ENCODE results near the gene SLC36A2.

The SLC36A2 gene

DNA sequence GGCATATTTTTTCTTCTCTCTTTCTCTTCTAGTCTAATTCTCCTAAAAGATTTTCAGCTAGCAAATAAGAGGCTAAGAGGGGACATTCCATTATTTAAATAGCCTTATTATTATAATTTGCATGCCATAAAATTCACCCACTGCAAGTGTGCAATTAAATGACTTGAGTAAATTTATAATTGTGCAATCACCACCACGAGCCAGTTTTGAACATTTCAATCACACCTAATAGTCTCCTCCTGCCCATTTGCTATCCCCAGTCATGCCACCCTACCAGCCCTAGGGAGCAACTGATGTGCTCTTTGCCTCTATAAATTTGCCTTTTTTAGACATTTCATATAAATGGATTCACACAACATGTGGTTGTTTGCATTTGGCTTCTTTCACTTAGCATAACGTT lies 12.0 kb upstream of the SLC36A2 start:
- Histone ChIP-seq H3K4me3 (ENCODE audit: extremely low read depth, insufficient read depth, low read length, poor library complexity, severe bottlenecking) (no peak overlapping the region), H3K36me3 (ENCODE audit: control insufficient read depth, insufficient read depth, low read length) (no peaks in the 10 kb centered on the region), H3K4me1 (ENCODE audit: control insufficient read depth, insufficient read depth, low read length, poor library complexity, severe bottlenecking) (no peaks in the 10 kb centered on the region), H3K9me3 (ENCODE audit: control insufficient read depth, low read length) (peaks cover 3% of the 10 kb centered on the region), H3K27ac (ENCODE audit: low read depth, low read length, severe bottlenecking) (no peak overlapping the region)
- WGBS, 2 experiments (ENCODE audit: insufficient coverage in 2 of 2): 86 to 100% methylated on average over 1 of the region's 2 CpGs

DNA sequence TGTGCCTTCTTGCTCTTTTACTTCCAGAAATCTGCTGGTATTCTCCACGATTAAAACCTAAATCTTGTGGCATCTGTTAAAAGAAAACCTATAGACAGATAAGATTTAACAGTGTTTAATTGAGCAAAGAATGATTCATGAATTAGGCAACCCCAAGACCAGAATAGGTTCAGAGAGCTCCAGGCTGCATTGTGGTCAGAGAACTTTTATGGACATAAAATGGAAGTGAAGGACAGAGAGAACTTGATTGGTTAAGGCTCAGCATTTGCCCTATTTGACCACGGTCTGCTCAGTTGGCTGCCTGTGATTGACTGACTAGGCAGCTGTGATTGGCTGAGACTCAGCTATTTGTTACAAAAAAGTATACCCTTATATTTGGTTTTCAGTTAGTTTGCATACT lies 10.4 kb upstream of the SLC36A2 start:
- H3K4me1 ChIP-seq (ENCODE audit: control insufficient read depth, insufficient read depth, low read length, poor library complexity, severe bottlenecking): no peaks in the 10 kb centered on the region
- H3K36me3 ChIP-seq (ENCODE audit: control insufficient read depth, insufficient read depth, low read length): no peaks in the 10 kb centered on the region
- H3K9me3 ChIP-seq (ENCODE audit: control insufficient read depth, low read length): peaks cover 2% of the 10 kb centered on the region
- 100% methylated on average over 1 of the region's 2 CpGs; no CpG with 5 or more reads in 1 of the 2 experiments for WGBS, 2 experiments (ENCODE audit: insufficient coverage in 2 of 2)
- H3K27ac ChIP-seq (ENCODE audit: low read depth, low read length, severe bottlenecking): no peak overlapping the region
- no peak overlapping the region for H3K4me3 ChIP-seq (ENCODE audit: extremely low read depth, insufficient read depth, low read length, poor library complexity, severe bottlenecking)

DNA sequence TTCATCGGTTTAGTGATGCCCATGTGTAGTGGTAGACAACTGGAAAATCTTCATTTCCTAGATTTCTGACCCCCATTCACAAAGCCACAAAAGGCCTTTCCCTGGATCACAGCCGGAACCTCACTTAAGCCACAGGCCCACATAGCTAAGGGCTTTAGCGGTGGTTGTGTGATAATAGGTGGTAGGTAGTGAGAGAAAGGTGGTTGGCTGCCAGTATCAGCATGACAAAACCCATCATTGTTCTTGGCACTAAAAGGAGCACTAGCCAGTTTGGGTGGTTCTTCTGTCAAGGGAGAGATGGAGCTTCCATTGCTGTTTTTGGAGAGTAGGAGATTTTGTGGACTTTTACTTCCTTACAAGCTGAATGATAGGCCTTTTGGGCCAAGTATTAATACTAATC lies 9.7 kb upstream of the SLC36A2 start:
- Histone ChIP-seq H3K4me1 (ENCODE audit: control insufficient read depth, insufficient read depth, low read length, poor library complexity, severe bottlenecking) (no peaks in the 10 kb centered on the region), H3K27ac (ENCODE audit: low read depth, low read length, severe bottlenecking) (no peak overlapping the region), H3K9me3 (ENCODE audit: control insufficient read depth, low read length) (no peaks in the 10 kb centered on the region), H3K4me3 (ENCODE audit: extremely low read depth, insufficient read depth, low read length, poor library complexity, severe bottlenecking) (no peak overlapping the region), H3K36me3 (ENCODE audit: control insufficient read depth, insufficient read depth, low read length) (no peaks in the 10 kb centered on the region)
- 50% methylated on average over 1 of the region's 3 CpGs; no CpG with 5 or more reads in 1 of the 2 experiments for WGBS, 2 experiments (ENCODE audit: insufficient coverage in 2 of 2)

DNA sequence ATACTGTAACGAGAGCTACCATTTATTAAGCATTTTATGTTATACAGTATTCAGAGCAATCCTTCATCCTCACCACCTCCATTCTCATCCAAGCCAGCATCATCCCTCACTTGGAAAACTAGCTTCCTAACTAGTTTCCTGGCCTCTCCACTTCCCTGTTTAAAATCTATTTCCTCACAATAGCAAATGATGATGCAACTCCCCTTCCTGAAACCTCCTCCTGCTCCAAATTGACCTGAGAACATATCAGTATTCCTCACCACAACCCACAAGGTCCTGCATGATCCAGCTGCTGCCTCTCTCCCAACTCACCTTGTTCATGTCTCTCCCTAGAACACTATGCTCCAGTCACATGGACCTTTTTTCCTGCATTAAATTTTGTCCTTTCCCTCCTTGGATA lies 4.3 kb upstream of the SLC36A2 start:
- WGBS, 2 experiments (ENCODE audit: insufficient coverage in 2 of 2): 40 to 100% methylated on average over 1 of the region's 1 CpG
- no peak overlapping the region for H3K27ac ChIP-seq (ENCODE audit: low read depth, low read length, severe bottlenecking)
- H3K4me1 ChIP-seq (ENCODE audit: control insufficient read depth, insufficient read depth, low read length, poor library complexity, severe bottlenecking): no peaks in the 10 kb centered on the region
- H3K9me3 ChIP-seq (ENCODE audit: control insufficient read depth, low read length): no peaks in the 10 kb centered on the region
- H3K4me3 ChIP-seq (ENCODE audit: extremely low read depth, insufficient read depth, low read length, poor library complexity, severe bottlenecking): no peak overlapping the region
- no peaks in the 10 kb centered on the region for H3K36me3 ChIP-seq (ENCODE audit: control insufficient read depth, insufficient read depth, low read length)

DNA sequence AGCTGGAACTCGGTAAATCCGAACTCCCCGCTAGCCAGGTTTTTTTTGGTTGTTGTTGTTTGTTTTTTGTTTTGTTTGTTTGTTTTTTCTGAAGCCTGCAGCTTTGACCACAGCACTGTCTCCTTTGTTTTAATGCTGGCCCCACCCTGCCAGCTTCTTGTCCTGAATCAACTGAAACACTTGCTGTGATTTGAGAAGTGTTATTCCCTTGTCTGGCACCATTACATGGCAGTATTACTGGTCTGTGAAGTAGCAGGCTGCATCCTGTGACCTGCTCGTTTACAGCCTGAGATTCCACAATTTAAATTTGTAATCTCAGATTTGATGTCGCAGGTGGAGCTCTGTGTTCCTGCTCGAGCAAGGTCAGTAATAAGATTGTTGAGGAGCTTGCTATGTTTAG lies 1.4 kb upstream of the SLC36A2 start:
- H3K36me3 ChIP-seq (ENCODE audit: control insufficient read depth, insufficient read depth, low read length): no peaks in the 10 kb centered on the region
- H3K4me3 ChIP-seq (ENCODE audit: extremely low read depth, insufficient read depth, low read length, poor library complexity, severe bottlenecking): no peak overlapping the region
- H3K27ac ChIP-seq (ENCODE audit: low read depth, low read length, severe bottlenecking): no peak overlapping the region
- H3K9me3 ChIP-seq (ENCODE audit: control insufficient read depth, low read length): no peaks in the 10 kb centered on the region
- WGBS, 2 experiments (ENCODE audit: insufficient coverage in 2 of 2): 53 to 71% methylated on average over 3 to 5 of the region's 6 CpGs
- H3K4me1 ChIP-seq (ENCODE audit: control insufficient read depth, insufficient read depth, low read length, poor library complexity, severe bottlenecking): no peaks in the 10 kb centered on the region

DNA sequence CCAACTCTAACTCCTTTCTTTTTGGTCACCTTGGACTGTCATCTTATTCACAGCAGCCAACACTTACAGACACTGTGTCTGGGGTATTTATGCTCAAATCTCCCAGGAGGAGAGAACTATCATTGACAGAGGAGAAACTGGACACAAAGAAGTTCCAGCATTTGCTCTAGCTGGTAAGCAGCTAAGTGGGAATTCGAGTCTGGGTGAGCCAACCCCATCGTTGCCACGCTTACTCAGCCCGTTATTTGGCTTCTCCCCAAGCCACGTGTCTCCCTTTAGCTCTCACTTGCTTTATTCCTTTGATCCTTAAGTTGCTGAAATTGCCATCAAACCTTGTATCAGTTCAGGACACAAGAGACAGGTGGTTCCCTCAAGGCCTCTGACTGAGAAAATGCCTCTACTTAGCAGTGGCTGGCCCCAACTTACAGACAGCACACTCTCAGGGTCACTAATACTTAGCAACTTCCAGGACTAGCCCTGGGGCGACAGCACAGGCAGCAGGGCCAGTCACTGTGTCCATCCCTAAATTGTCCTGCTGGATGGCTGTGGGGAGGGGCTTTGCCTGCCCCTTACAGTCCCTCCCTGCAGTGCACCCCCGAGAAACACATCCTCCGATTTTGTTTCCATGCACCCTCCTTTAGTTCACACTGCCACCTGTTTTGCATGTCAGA lies 1.4 kb downstream of the SLC36A2 start:
- no peak overlapping the region for H3K4me3 ChIP-seq (ENCODE audit: extremely low read depth, insufficient read depth, low read length, poor library complexity, severe bottlenecking)
- no peaks in the 10 kb centered on the region for H3K9me3 ChIP-seq (ENCODE audit: control insufficient read depth, low read length)
- no peaks in the 10 kb centered on the region for H3K36me3 ChIP-seq (ENCODE audit: control insufficient read depth, insufficient read depth, low read length)
- H3K4me1 ChIP-seq (ENCODE audit: control insufficient read depth, insufficient read depth, low read length, poor library complexity, severe bottlenecking): no peaks in the 10 kb centered on the region
- 57 to 86% methylated on average over 8 of the region's 8 CpGs for WGBS, 2 experiments (ENCODE audit: insufficient coverage in 2 of 2)
- no peak overlapping the region for H3K27ac ChIP-seq (ENCODE audit: low read depth, low read length, severe bottlenecking)

DNA sequence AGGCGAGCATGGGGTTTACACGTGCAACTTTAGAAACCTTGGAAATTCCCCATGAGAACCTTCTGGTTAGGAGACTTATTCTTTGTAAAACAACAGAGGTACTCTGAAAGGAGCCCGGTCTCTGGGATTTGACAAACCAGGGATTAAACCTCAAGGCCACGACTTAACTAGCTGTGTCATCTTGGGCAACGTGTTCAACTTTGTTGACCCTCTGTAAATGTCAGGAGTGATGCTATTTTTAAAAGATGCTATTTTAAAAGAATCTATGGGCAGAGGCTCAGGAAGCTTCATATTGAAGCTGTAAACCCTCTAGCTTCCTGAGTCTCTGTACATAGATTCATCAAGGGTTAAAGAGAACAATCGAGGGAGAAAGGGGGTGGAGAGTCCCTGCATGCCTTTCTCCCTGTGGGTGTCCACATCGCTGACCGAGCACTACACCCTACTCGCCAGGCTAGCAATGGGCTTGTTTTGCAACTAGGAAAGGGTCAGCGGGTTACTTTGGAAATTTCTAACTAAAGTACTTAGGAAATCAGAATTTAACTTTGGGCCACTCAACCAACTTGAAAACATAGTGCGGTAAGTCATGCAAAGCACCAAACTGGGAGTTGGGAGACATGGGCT lies 2.1 kb downstream of the SLC36A2 start:
- Histone ChIP-seq H3K27ac (ENCODE audit: low read depth, low read length, severe bottlenecking) (no peak overlapping the region), H3K9me3 (ENCODE audit: control insufficient read depth, low read length) (no peaks in the 10 kb centered on the region), H3K36me3 (ENCODE audit: control insufficient read depth, insufficient read depth, low read length) (no peaks in the 10 kb centered on the region), H3K4me3 (ENCODE audit: extremely low read depth, insufficient read depth, low read length, poor library complexity, severe bottlenecking) (no peak overlapping the region), H3K4me1 (ENCODE audit: control insufficient read depth, insufficient read depth, low read length, poor library complexity, severe bottlenecking) (no peaks in the 10 kb centered on the region)
- WGBS, 2 experiments (ENCODE audit: insufficient coverage in 2 of 2): 53 to 63% methylated on average over 6 to 10 of the region's 11 CpGs

DNA sequence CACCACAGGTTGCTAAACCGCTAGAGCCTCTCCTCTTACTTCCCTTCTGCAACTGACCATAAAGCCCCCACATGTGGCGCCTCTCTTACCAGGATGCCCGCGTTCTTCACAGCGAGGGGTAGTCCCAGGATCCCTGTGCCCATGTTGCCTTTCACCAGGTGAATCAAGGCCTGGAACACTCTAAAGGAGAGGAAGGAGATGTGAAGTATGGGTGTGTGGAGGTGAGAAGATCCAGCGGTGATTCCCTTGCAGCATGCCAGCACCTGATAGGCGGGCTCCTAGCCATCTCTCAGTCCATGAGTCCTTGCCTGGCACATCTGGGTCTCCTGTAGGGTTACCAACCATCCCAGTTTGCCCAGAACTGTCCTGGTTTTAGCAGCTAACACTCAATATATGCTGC lies 3.3 kb downstream of the SLC36A2 start:
- no peaks in the 10 kb centered on the region for H3K36me3 ChIP-seq (ENCODE audit: control insufficient read depth, insufficient read depth, low read length)
- WGBS, 2 experiments (ENCODE audit: insufficient coverage in 2 of 2): 83 to 100% methylated on average over 1 to 7 of the region's 7 CpGs
- H3K27ac ChIP-seq (ENCODE audit: low read depth, low read length, severe bottlenecking): no peak overlapping the region
- H3K4me3 ChIP-seq (ENCODE audit: extremely low read depth, insufficient read depth, low read length, poor library complexity, severe bottlenecking): no peak overlapping the region
- no peaks in the 10 kb centered on the region for H3K4me1 ChIP-seq (ENCODE audit: control insufficient read depth, insufficient read depth, low read length, poor library complexity, severe bottlenecking)
- no peaks in the 10 kb centered on the region for H3K9me3 ChIP-seq (ENCODE audit: control insufficient read depth, low read length)

DNA sequence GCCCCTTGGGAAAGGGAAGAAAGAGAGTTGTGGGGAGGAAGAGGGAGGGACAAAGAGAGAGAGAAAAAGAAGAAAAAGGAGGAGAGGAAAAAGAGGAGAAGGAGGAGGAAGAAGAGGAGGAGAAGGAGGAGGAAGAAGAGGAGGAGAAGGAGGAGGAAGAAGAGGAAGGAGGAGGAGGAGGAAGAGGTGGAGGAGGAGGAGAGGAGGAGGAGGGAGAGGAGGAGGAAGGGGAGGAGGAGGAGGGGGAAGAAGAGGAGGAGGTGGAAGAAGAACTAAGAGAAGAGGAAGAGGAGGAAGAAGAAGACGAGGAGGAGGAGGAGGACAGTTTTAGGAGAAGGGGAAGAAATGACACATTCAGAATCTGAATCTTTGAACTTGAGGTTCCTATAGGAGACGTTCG lies 7.4 kb downstream of the SLC36A2 start:
- Histone ChIP-seq H3K4me3 (ENCODE audit: extremely low read depth, insufficient read depth, low read length, poor library complexity, severe bottlenecking) (no peak overlapping the region), H3K36me3 (ENCODE audit: control insufficient read depth, insufficient read depth, low read length) (no peaks in the 10 kb centered on the region), H3K4me1 (ENCODE audit: control insufficient read depth, insufficient read depth, low read length, poor library complexity, severe bottlenecking) (no peaks in the 10 kb centered on the region), H3K9me3 (ENCODE audit: control insufficient read depth, low read length) (no peaks in the 10 kb centered on the region), H3K27ac (ENCODE audit: low read depth, low read length, severe bottlenecking) (no peak overlapping the region)
- WGBS, 2 experiments (ENCODE audit: insufficient coverage in 2 of 2): 90 to 96% methylated on average over 3 of the region's 3 CpGs

DNA sequence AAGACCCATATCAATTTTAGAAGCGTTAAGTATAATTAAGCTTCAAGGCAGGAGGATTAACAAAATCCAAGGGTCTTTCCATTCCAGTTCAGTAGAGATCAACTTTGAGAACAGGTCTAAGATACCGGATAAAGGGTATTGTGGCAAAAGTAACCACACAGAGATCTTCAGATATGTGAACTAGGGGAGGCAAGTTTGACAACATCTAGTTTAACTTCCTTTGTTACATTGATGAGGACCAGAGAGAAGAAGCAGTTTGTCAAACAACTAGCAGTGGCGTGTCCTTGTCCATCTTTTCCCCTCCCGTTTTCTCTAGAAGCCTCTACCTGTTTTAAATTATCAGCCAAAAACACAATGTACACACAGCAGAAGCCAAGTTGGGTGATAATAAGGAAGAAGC lies 8.6 kb downstream of the SLC36A2 start:
- Histone ChIP-seq H3K4me3 (ENCODE audit: extremely low read depth, insufficient read depth, low read length, poor library complexity, severe bottlenecking) (no peak overlapping the region), H3K27ac (ENCODE audit: low read depth, low read length, severe bottlenecking) (no peak overlapping the region), H3K9me3 (ENCODE audit: control insufficient read depth, low read length) (no peaks in the 10 kb centered on the region), H3K4me1 (ENCODE audit: control insufficient read depth, insufficient read depth, low read length, poor library complexity, severe bottlenecking) (no peaks in the 10 kb centered on the region), H3K36me3 (ENCODE audit: control insufficient read depth, insufficient read depth, low read length) (no peaks in the 10 kb centered on the region)
- 68 to 83% methylated on average over 1 to 2 of the region's 4 CpGs for WGBS, 2 experiments (ENCODE audit: insufficient coverage in 2 of 2)

DNA sequence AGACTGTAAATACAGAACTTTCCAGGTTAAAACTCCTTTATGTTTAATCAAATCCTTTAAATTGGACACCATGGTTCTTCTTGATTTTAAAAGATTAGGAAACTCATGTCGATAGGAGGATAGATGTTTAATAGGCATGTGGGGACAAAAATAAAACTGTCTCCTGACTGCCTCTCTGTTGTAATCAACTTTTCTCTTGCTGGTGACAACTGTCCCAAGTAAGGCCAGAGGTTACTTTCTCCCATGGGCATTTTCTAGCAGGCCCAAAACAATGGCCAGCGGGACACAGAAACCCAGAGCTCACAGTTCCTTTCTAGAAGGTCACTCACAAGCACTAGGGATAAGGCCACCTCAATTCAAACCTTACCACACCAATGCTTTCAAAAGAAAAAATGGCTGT lies 14.5 kb downstream of the SLC36A2 start:
- no CpG with 5 or more reads among the region's 2 CpGs for WGBS, 2 experiments (ENCODE audit: insufficient coverage in 2 of 2)
- no peak overlapping the region for H3K4me3 ChIP-seq (ENCODE audit: extremely low read depth, insufficient read depth, low read length, poor library complexity, severe bottlenecking)
- no peaks in the 10 kb centered on the region for H3K36me3 ChIP-seq (ENCODE audit: control insufficient read depth, insufficient read depth, low read length)
- no peaks in the 10 kb centered on the region for H3K4me1 ChIP-seq (ENCODE audit: control insufficient read depth, insufficient read depth, low read length, poor library complexity, severe bottlenecking)
- H3K27ac ChIP-seq (ENCODE audit: low read depth, low read length, severe bottlenecking): no peak overlapping the region
- H3K9me3 ChIP-seq (ENCODE audit: control insufficient read depth, low read length): no peaks in the 10 kb centered on the region

Data from mesodermal cell (in vitro differentiated cells).